ENCODE data around the gene CNTN1. TPM values are rescaled to one million over a fixed set of nuclear protein-coding genes. Genes with fewer than 3 reads are reported as not detected.

The CNTN1 gene
- total and polyA plus RNA-seq, 9 of the 15 experiments (the other 6 are each of a cell fraction or from before 2014, with no cell fraction given): 0.16 TPM; not detected in 8

- no peak for TF ChIP-seq MTF1 (CRISPR knock-in tag; IDR thresholded peaks at IDR 0.05; ENCODE audit: borderline replicate concordance)
Observed at GRCh38 chr12:40647651-40648050, 44.6 kb upstream of the CNTN1 start (continued).

GRCh38 chr12:40648519-40648918, 43.7 kb upstream of the CNTN1 start:
- 0% methylated on average over 1 of the region's 1 CpG for WGBS (ENCODE audit: insufficient coverage, low coverage, missing lambda C conversion rate)
- no peaks in the 10 kb centered on the region for H3K9me1 ChIP-seq (ENCODE audit: control insufficient read depth, insufficient read depth, low read length)
- H3K4me1 ChIP-seq (replicated peaks in 1 of 2; ENCODE audit: control insufficient read depth in 2 of 2, insufficient read depth in 2 of 2, low read length in 2 of 2): no peaks in the 10 kb centered on the region
- no peaks in the 10 kb centered on the region for H3K27me3 ChIP-seq (ENCODE audit: control insufficient read depth in 2 of 2, insufficient read depth in 2 of 2, low read length in 2 of 2)
- DNase-seq (ENCODE audit: extremely low read depth in 1 of 4, low spot score in 3 of 4) (no peak), ATAC-seq (no peak), FAIRE-seq (no peak)
- no peak overlapping the region for H3K27ac ChIP-seq (ENCODE audit: extremely low read depth, low read depth, low read length)
- POLR2A ChIA-PET: no interaction called here
- intact Hi-C loops (cut with micrococcal nuclease) (no loop called here), in situ Hi-C loops (cut with MboI) (no loop called here)
- no peak overlapping the region for H3K4me2 ChIP-seq (ENCODE audit: insufficient read depth, low read length)
- CTCF ChIA-PET (ENCODE audit: low intra/inter-chr PET ratio): no interaction called here
- no peak overlapping the region for H3K4me3 ChIP-seq
- H3K9ac ChIP-seq (ENCODE audit: insufficient read depth in 1 of 2, low read depth in 2 of 2, low read length in 2 of 2): no peak overlapping the region
- H4K20me1 ChIP-seq (replicated peaks; ENCODE audit: control insufficient read depth, insufficient read depth, low read length): no peaks in the 10 kb centered on the region
- no peaks in the 10 kb centered on the region for H3K9me3 ChIP-seq (replicated peaks; ENCODE audit: control insufficient read depth, insufficient read depth, low read depth, low read length)
- H3K36me3 ChIP-seq (ENCODE audit: control insufficient read depth, insufficient read depth, low read length): no peaks in the 10 kb centered on the region
- BruUV-seq (replicated peaks): no TSS peak
- H3K79me2 ChIP-seq (ENCODE audit: control insufficient read depth, insufficient read depth, low read length): no peaks in the 10 kb centered on the region
- H2AFZ ChIP-seq (ENCODE audit: low read depth, low read length): no peak overlapping the region
- TF ChIP-seq ZNF561 (CRISPR knock-in tag; conservative IDR thresholded peaks at IDR 0.05): no peak
- no peak for TF ChIP-seq CTCFL (IDR thresholded peaks at IDR 0.05; ENCODE audit: borderline replicate concordance, insufficient read depth, low read depth, low read length, poor library complexity, severe bottlenecking)
- TF ChIP-seq RREB1 (CRISPR knock-in tag; IDR thresholded peaks at IDR 0.05): no peak
- no peak for TF ChIP-seq ELF1 (tag; IDR thresholded peaks at IDR 0.05)
